ENCODE results near the gene SDK1.

- TF ChIP-seq CTCF (IDR thresholded peaks at IDR 0.05): no peak
- no peak for TF ChIP-seq POLR2A (IDR thresholded peaks at IDR 0.05)
Observed at GRCh38 chr7:3992841-3993240, 691.8 kb downstream of the SDK1 start.
